Tibial nerve (tissue), 4 donors: ENCODE results near the gene C13orf46. TPM values are rescaled to one million over a fixed set of nuclear protein-coding genes. Genes with fewer than 3 reads are reported as not detected.

Experiments used
- DNase-seq, 2 donors: peaks; one replicate each; pipeline ENCODE4 v3.0.0-alpha.2; 2019; ENCODE audit warnings: low spot score in 2 of 2
- H3K27ac ChIP-seq, 4 donors: fragments of 200-600 bp; sonication (generic) in 3 of 4; one replicate each; pipeline ENCODE4 v1.5.1; 2017 to 2019; ENCODE audit warnings: mild to moderate bottlenecking in 1 of 4
- H3K27me3 ChIP-seq, 2 donors: fragments of 200-600 bp; sonication (generic) in 1 of 2; one replicate each; pipeline versions ENCODE4 v1.5.1 to v1.6.0; 2017 to 2019
- H3K36me3 ChIP-seq, 3 donors: fragments of 200-600 bp; sonication (generic); one replicate each; pipeline ENCODE4 v1.5.1; 2018 to 2019
- H3K4me1 ChIP-seq, 4 donors: fragments of 200-600 bp; sonication (generic) in 3 of 4; one replicate each; pipeline ENCODE4 v1.5.1; 2017 to 2019
- H3K4me3 ChIP-seq, 4 donors: fragments of 200-600 bp; sonication (generic) in 3 of 4; one replicate each; pipeline ENCODE4 v1.5.1; 2017 to 2019; ENCODE audit warnings: mild to moderate bottlenecking in 1 of 4, moderate library complexity in 1 of 4
- H3K9me3 ChIP-seq, 4 donors: fragments of 200-600 bp; sonication (generic) in 3 of 4; one replicate each; pipeline ENCODE4 v1.5.1; 2017 to 2019
- EP300 ChIP-seq, 2 donors: sonication (generic); formaldehyde crosslinking; IDR thresholded peaks; one replicate each; pipeline ENCODE4 v1.6.1; 2017; ENCODE audit warnings: antibody characterized with exemption in 2 of 2, mild to moderate bottlenecking in 1 of 2
- POLR2A ChIP-seq, 2 donors: fragments of 450-650 bp; IDR thresholded peaks; one replicate each; pipeline ENCODE4 v1.6.1; 2017; ENCODE audit warnings: antibody characterized with exemption in 2 of 2, mild to moderate bottlenecking in 2 of 2, moderate library complexity in 2 of 2
- WGBS, 2 donors: methylation state at CpG; one replicate each; pipeline ENCODE4 v1.1.5; 2018; 5-methylcytosine and 5-hydroxymethylcytosine counted together
- total RNA-seq, 4 donors: library from RNA; depleted of rRNA; stranded (reverse); fragments of >200 nt; gene quantifications; one replicate each; pipeline ENCODE4 v1.1.0, GENCODE V29; 2016
- TF ChIP-seq, protein P1 (sequence below), 5 experiments: fragments of 200-600 bp in 3 of 5; fragments of 450-650 bp in 2 of 5; sonication (generic) in 3 of 5; IDR thresholded peaks; one replicate each; pipeline ENCODE4 v1.5.1; 2016 to 2019; ENCODE audit warnings: antibody characterized with exemption in 5 of 5, mild to moderate bottlenecking in 3 of 5, moderate library complexity in 2 of 5

C13orf46 gene
- total RNA-seq, 4 donors from 2014 or later: 3.3 to 17.7 (median 4.1) TPM

DNA sequence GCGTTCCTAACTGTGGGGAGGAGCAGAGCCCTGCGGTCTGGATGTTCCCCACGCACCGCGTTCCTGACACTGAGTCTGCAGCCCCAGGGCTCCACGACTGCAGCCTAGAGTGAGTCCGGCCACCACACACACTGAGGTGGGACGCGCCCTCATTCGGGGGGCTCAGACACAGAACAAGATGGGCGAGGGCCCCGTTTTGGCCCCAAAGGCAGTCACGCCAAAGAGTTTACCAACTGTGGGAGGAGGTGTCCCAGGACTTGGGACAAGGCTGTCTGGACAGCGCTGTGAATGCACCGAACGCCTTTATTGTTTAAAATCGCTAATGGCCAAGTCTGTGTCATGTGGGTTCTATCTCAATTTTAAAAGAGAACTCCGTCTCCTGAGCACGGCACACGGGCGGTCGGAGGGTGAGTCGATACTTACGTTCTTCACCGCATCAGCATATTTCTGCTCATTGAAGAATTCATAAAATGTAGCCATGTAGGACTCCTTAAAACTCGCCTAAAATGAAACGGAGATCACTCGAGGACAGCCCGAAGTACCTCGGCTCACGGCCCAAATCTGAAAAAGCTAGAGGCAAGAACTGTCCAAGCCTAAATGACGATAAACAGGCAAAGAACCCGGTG, 35.2 kb upstream of the C13orf46 start:
- 89% methylated on average over 28 to 30 of the region's 33 CpGs for WGBS, 2 donors
- DNase-seq: no peak

DNA sequence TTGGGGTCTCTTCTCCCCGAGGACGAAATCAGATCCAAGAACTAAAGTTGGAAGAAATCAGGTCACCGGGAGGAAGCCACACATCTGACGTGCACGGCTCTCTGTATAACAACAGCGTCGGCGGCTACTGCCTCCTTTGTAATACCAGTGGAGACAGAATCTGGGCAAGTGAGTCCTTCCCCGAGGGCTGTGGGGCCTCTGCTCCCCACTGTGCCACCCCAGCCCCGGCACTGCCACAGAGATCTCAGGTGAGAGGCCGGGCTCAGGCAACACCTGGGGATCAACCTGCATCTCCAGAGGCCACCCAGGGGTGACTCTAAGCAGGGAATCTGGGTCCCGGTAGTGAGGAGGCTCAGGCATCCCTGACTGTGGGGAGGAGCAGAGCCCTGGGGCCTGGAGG, 33.7 kb upstream of the C13orf46 start:
- Histone ChIP-seq H3K36me3 (peaks cover 0 to 64% (median 17%) of the 10 kb centered on the region in 3 donors), H3K27me3 (no peaks in the 10 kb centered on the region), H3K9me3 (no peaks in the 10 kb centered on the region), H3K4me1 (no peaks in the 10 kb centered on the region), H3K27ac (no peak overlapping the region), H3K4me3 (no peak overlapping the region)
- 92 to 94% methylated on average over 9 to 10 of the region's 12 CpGs for WGBS, 2 donors
- TF ChIP-seq EP300 (IDR thresholded peaks at IDR 0.05) (no peak), POLR2A (IDR thresholded peaks at IDR 0.05) (no peak)
- TF ChIP-seq, protein P1, sequence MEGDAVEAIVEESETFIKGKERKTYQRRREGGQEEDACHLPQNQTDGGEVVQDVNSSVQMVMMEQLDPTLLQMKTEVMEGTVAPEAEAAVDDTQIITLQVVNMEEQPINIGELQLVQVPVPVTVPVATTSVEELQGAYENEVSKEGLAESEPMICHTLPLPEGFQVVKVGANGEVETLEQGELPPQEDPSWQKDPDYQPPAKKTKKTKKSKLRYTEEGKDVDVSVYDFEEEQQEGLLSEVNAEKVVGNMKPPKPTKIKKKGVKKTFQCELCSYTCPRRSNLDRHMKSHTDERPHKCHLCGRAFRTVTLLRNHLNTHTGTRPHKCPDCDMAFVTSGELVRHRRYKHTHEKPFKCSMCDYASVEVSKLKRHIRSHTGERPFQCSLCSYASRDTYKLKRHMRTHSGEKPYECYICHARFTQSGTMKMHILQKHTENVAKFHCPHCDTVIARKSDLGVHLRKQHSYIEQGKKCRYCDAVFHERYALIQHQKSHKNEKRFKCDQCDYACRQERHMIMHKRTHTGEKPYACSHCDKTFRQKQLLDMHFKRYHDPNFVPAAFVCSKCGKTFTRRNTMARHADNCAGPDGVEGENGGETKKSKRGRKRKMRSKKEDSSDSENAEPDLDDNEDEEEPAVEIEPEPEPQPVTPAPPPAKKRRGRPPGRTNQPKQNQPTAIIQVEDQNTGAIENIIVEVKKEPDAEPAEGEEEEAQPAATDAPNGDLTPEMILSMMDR (IDR thresholded peaks at IDR 0.05): no peak
- no peak for DNase-seq

More for the DNA sequence above, 35.2 kb upstream of the C13orf46 start:
- Histone ChIP-seq H3K27ac (no peak overlapping the region), H3K9me3 (no peaks in the 10 kb centered on the region), H3K4me1 (no peaks in the 10 kb centered on the region), H3K27me3 (no peaks in the 10 kb centered on the region), H3K36me3 (peaks cover 0 to 64% (median 17%) of the 10 kb centered on the region in 3 donors), H3K4me3 (no peak overlapping the region)
- TF ChIP-seq, protein P1 (IDR thresholded peaks at IDR 0.05): no peak
- TF ChIP-seq EP300 (IDR thresholded peaks at IDR 0.05) (no peak), POLR2A (IDR thresholded peaks at IDR 0.05) (no peak)

GRCh38 chr13:114005206-114005724, 31.4 kb upstream of the C13orf46 start:
- no peaks in the 10 kb centered on the region for H3K27me3 ChIP-seq
- DNase-seq: no peak
- peak overlapping the region in 1 of 4 donors; percentile 29 for H3K27ac ChIP-seq
- no peaks in the 10 kb centered on the region for H3K9me3 ChIP-seq
- peaks cover 0 to 64% (median 10%) of the 10 kb centered on the region in 3 donors for H3K36me3 ChIP-seq
- WGBS, 2 donors: 85% methylated on average over 15 of the region's 15 CpGs
- H3K4me3 ChIP-seq: no peak overlapping the region
- no peaks in the 10 kb centered on the region for H3K4me1 ChIP-seq
- no peak for TF ChIP-seq POLR2A (IDR thresholded peaks at IDR 0.05)
- TF ChIP-seq EP300 (IDR thresholded peaks at IDR 0.05): no peak

DNA sequence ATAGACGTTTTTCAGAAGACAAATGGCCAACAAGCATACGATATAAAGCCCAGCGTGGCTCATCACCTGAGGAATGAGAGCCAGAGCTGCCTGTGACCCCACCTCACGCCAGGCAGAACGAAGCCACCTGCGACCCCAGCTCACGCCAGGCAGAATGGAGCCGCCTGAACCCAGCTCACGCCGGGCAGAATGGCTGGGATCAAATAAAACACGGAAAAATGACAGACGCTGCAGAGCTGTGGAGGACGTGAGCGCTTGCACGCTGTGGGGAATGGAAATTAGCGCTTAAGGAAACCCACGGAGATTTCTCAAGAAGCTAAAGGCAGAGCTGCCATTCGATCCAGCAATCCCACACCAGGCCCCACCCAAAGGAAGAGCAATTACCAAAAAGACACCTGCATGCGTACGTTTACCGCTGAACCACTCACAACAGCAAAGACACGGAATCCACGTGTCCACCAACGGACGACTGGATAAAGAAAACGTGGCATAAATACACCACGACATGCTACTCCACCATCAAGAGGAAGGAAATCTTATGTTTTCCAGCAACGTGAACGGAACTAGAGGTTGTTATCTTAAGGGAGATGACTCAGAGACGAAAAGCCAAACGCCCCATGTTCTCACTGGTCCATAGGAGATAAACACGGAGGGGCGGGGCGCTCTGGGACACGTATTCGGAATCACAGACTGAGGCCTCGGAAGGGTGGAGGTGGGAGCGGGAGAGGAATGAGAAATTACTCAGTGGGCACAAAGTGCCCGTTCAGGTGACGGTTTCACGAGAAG, 30.7 kb upstream of the C13orf46 start:
- Histone ChIP-seq H3K9me3 (no peaks in the 10 kb centered on the region), H3K4me1 (no peaks in the 10 kb centered on the region), H3K4me3 (no peak overlapping the region), H3K27ac (peak overlapping the region in 1 of 4 donors; percentile 29), H3K27me3 (no peaks in the 10 kb centered on the region), H3K36me3 (peaks cover 0 to 60% (median 8%) of the 10 kb centered on the region in 3 donors)
- 87 to 88% methylated on average over 41 of the region's 41 CpGs for WGBS, 2 donors
- DNase-seq: peak in 1 of 2 donors; percentile 60
- TF ChIP-seq POLR2A (IDR thresholded peaks at IDR 0.05): no peak
- TF ChIP-seq EP300 (IDR thresholded peaks at IDR 0.05): no peak
- TF ChIP-seq, protein P1 (IDR thresholded peaks at IDR 0.05): no peak

DNA sequence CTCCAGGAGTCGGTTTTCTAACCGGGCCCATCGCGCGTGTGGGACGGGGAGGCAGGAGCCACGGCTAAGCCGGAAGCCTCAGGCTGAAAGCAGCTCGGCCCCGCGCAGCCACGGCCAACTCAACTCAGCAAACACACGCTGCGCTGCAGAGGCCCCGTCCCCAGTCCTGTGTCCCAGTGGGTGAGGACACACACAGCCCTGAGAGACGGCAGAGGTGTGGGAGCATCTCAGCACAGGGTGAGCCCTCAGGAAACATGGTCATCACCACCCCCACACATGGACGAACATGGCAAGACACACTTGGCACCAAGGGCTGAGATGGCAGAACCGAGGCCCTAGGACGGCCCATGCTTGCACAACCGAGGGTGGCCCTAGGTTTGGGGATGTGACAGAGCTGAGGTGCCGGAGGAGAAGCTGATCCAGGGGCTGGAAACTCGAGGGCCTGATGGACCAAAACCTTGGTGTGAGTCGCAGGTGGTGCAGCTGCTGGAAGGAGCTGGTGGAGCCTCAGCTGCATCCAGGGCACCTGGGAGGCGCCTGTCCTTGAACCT, 29.0 kb upstream of the C13orf46 start:
- peak overlapping the region in 1 of 4 donors; percentile 38 for H3K27ac ChIP-seq
- no peak for TF ChIP-seq EP300 (IDR thresholded peaks at IDR 0.05)
- TF ChIP-seq, protein P1 (IDR thresholded peaks at IDR 0.05): no peak
- TF ChIP-seq POLR2A (IDR thresholded peaks at IDR 0.05): no peak
- peaks cover 0 to 55% (median 0%) of the 10 kb centered on the region in 3 donors for H3K36me3 ChIP-seq
- H3K4me3 ChIP-seq: no peak overlapping the region
- DNase-seq: no peak
- H3K4me1 ChIP-seq: peaks cover 0 to 13% (median 8%) of the 10 kb centered on the region in 4 donors
- 91 to 94% methylated on average over 17 to 24 of the region's 24 CpGs for WGBS, 2 donors
- no peaks in the 10 kb centered on the region for H3K27me3 ChIP-seq
- no peaks in the 10 kb centered on the region for H3K9me3 ChIP-seq
